GDM1 (cell line): Measurements from ENCODE around the gene BACE1-AS.

Experiments used
- DNase-seq: peaks from one replicate; lab custom pipeline; 2025; lab: John Stamatoyannopoulos, UW

BACE1-AS gene

DNA sequence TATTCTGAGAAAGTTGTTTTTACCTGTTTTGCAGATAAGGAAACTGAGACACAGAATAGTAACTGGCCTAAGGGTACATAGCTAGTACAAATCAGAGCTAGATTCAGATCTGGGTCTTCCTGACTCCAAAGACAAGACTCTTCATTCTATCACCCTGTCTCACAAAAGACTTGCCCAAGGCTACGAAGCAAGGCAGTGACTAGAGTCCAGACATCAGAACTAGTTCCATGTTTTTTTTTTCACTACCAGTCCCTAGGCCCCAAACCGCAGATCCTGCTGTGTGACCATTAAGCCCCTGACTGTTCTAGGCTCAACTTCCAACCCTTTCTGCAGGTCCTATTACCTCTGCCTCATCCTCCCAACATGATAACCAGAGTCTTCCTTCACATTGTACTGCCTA lies 1.5 kb downstream of the BACE1-AS start:
- no peak for DNase-seq

DNA sequence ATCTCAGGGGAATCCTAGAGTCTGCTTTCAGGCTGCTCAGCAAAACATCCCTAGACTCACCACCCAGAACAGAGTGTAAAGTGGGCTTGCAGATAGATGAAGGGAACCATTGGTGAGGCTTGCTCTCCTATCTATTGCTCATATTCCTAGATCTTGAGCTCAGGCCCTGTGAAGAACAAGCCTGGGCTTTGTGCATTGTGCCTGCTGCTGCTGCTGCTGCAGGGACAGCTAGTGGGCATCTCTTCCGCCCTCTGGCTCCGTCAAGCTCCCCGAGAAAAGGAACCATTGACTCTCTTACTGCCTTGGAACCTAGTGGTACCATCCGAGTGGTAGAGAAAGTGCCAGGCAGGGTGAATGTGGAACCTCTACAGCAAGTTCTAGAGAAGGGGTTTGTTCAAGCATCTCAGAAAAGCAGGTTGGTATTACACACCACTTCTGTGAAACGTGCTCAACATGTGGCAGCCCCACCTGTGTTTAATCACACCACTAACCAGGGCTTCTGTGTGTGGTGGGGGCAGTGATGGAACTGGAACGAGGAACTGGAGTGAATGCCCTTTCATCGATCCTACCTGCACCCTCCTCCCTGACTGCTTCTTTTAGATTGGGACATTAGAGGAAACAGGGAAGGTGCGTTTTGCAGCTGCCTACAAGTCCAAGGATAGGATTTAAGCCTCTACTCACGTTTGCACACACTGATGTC lies 4.4 kb downstream of the BACE1-AS start:
- no peak for DNase-seq

- no peak for DNase-seq
Observed at GRCh38 chr11:117296881-117297280, 5.7 kb downstream of the BACE1-AS start.

DNA sequence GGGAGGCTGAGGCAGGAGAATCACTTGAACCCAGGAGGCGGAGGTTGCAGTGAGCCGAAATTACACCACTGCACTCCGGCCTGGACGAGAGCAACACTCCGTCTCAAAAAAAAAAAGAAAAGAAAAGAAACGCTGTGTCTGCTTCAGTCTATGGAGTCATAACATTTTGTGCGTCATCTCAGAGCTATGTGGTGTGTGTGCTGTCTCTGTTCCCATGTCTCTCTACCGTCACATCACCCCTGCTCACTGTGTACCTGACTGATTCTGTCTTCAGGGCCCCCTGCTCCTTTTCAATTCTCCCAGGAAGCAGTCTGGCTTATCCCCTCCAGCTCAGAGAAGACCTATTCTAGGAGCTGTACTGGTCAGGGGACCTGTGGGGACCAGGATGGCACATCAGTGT lies 7.0 kb downstream of the BACE1-AS start:
- no peak for DNase-seq

GRCh38 chr11:117299351-117300282 lies 8.5 kb downstream of the BACE1-AS start:
- DNase-seq, result no peak

- no peak for DNase-seq
Observed at GRCh38 chr11:117300283-117300663, 9.1 kb downstream of the BACE1-AS start.

DNA sequence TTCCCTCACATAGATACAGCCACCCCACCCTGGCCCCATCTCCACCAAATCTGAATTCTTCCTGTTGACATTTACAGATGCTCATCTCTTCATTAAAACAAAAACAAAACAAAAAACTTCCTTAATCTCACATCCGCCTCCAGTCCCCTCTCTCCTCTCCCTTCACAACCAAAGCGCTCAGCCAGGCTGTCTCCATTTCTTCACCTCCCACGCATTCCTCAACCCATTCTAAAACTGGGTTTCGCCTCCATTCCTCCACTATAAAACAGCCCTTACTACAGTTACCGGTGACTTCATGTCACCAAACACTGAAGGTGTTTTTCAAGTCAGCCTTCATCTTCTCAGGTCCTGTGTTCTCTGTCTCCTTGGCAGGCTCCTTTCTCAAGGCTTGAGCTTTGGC lies 9.6 kb downstream of the BACE1-AS start:
- DNase-seq, result no peak

- no peak for DNase-seq
Observed at GRCh38 chr11:117302228-117302627, 11.1 kb downstream of the BACE1-AS start.

DNA sequence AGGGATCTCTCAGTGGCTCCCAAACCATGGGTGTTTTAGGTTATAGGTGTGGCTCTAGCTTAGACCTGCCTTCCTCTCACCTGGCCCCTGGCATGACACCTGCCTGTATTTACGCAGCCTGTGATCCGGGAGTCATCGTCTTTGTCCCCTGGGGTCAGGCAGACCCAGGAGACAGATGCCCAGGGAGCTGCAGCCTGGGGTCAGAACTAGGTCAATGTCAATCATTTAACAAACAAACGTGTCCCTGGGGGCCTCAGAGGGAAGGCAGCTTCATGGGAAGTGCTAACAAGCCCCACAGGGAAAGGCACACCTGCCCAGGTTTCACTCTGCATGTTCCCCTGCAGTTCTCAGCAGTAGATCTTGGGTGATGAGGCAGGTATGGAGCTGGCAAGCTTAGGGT lies 12.0 kb downstream of the BACE1-AS start:
- DNase-seq, result no peak

- DNase-seq, result no peak
Observed at GRCh38 chr11:117303646-117304315, 12.6 kb downstream of the BACE1-AS start.

DNA sequence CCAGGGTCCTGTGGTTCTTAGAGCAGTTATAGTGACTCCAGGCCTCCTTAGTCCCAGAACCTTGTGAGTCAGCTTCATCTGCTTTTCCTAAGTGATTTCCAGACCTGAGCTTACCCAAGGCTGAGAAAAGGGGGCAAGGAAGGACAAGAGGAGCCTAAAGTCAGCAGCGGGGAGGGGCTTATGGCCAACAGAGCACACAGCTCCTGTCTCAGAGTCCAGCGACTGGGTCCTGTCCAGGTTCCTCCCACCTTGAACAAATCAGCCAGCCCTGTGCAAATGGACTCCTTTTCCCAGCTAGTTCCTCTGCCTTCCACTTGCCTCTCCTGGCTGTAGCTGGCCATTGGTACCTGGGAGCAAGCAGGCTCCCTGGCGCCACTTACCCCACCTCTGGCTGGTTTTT lies 14.0 kb downstream of the BACE1-AS start:
- no peak for DNase-seq

- no peak for DNase-seq
Observed at GRCh38 chr11:117309310-117309709, 18.2 kb downstream of the BACE1-AS start.

- DNase-seq, result no peak
Observed at GRCh38 chr11:117313091-117313490, 21.9 kb downstream of the BACE1-AS start.

GRCh38 chr11:117313828-117314768 lies 23.0 kb downstream of the BACE1-AS start:
- DNase-seq, result no peak

DNA sequence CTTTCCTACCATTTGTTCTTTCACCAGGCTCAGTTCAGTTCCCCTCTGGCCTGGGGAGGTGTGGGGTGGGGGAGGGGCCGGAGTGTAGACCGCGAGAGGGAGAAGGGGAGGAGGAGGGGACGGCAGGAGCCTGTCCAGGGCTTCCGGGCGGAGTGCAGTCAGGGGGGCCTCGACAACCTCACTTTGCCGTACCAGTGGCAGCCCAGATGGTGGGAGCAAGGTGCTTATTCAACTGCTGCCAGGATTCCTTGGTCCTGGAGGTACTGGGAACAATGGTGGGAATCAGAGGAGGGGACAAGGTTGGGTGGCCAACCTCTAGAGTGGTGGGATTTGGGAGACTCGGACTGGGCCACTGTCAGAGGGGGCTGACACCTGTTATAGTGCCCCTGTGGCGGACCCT lies 23.7 kb downstream of the BACE1-AS start:
- DNase-seq, result no peak

DNA sequence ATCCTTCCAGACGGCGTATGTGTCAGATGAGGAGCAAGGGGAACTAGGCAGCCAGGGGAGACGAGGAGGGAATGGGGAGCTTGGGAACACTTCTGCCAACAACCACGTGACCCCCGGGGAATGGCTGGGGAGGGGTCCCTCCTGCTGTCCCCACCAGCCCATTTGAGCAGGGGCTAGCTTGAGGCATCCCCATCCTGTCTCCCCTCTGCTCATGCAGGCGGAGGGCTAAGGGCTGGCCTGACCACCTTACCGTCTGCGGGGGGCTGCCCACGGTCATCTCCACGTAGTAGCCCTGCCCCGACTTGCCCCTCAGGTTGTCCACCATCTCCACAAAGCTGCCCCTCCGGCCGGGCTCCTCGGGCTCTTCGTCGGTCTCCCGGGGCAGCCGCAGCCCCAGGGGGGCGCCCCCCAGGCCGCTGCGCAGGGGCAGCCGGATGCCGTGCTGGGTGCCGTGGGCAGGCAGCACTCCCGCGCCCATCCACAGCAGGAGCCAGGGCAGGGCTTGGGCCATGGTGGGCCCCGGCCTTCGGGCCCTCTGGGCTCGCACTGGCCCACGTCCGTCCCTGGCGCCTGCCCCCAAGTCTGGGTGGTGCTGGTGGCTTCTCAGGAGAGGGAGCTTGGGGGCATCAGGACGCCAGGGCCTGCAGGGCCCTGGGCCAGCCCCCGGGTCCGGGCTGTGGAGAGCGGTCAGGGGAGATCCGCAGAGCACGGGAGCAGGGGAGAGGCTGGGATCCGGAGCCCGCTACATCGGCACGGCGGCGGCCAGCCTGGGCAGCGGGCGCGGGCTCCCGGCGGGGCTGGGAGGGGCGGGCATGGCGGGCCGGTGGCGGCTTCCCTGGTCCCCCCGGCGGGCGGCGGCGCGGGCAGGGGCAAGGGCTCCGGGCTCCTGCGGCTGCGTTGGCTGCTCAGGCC lies 24.4 kb downstream of the BACE1-AS start:
- DNase-seq, result no peak

DNA sequence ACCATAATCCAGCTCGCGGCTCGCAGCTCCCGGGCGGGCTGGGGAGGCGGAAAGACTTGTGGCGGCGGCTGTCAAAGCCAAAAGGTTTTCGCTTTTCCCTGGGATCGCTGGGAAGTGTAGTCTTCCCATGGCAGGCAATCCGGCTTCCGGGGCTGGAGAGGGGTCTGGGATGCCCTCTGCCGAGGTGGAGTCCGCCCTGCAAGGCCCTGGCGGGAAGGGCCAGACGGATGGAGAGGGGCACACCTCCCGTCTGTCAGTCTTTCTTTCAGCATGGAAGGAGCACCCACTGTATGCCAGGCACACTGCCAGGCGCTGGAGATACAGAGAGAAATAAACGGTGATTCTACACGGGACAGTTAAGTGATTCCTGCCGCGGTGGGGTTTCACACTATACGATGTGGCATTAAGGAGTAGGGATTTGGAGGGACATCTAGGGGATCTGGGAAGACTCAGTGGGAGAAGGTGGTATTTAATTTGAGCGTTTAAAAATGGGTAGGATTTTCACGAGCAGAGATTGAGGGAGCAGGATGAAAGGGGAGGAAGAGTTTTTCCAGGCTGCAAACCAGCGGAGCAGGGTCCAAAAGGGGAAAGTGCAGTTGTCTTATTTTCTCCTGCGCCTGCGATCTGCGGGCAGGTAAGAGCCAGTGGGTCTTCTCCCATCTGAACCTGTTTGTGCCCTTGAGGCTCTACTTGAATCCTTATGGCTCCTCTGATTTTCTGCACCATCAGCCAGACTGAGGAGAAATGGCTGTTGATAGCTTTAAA lies 25.2 kb downstream of the BACE1-AS start, which contains the start of gene BACE1:
Gene BACE1 (minus strand): TSS at position 60 of the 765 bp plus-strand sequence. CDS start 461 bp downstream, outside the sequence.
- DNase-seq, result no peak

DNA sequence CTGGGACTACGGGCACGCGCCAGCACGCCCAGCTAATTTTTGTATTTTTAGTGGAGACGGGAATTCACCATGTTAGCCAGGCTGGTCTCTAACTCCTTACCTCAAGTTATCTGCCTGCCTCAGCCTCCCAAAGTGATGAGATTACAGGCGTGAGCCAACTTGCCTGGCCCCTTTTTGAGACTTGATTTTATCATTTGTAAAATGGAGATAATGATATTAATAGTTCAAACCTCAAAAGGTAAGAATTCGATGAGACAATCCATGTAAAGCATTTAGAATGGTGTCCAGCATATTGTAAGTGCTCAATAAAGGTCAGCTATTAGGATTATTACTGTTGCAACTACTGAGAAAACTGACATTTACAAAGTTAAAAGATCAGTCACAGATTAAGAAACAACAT lies 27.6 kb downstream of the BACE1-AS start:
- DNase-seq, result no peak

DNA sequence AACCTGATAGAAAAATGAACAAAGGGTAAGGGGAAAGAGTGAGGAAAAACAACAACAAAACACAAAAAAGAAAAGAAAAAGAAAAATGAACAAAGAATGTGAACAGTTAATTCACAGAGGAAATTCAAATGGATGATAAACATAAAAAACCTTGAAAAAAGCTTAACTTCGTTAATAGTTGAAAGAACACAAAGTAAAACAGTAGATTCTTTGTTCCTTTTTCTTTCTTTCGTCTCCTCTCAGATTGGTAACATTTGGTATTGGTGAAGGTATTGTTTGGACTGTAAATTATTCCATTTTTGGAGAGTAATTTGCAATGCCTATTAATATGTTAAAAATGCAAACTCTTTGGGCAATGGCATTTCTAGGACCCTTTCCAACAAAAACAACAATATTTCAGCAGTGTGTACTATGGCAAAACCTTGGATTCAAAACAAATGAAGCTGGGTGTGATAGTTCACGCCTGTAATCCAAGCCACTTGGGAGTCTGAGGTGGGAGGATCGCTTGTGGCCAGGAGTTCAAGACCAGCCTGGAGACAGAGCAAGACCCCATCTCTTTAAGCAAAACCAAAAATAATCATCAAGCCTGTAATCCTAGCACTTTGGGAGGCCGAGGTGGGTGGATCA lies 28.2 kb downstream of the BACE1-AS start:
- no peak for DNase-seq
